G401.6 (cell line): Measurements from ENCODE around the gene P3H2.

Experiments used
- FAIRE-seq: peaks from 2 replicates; lab custom pipeline; 2012; peaks lifted over from hg19 to GRCh38; lab: Jason Lieb, UNC

The P3H2 gene

DNA sequence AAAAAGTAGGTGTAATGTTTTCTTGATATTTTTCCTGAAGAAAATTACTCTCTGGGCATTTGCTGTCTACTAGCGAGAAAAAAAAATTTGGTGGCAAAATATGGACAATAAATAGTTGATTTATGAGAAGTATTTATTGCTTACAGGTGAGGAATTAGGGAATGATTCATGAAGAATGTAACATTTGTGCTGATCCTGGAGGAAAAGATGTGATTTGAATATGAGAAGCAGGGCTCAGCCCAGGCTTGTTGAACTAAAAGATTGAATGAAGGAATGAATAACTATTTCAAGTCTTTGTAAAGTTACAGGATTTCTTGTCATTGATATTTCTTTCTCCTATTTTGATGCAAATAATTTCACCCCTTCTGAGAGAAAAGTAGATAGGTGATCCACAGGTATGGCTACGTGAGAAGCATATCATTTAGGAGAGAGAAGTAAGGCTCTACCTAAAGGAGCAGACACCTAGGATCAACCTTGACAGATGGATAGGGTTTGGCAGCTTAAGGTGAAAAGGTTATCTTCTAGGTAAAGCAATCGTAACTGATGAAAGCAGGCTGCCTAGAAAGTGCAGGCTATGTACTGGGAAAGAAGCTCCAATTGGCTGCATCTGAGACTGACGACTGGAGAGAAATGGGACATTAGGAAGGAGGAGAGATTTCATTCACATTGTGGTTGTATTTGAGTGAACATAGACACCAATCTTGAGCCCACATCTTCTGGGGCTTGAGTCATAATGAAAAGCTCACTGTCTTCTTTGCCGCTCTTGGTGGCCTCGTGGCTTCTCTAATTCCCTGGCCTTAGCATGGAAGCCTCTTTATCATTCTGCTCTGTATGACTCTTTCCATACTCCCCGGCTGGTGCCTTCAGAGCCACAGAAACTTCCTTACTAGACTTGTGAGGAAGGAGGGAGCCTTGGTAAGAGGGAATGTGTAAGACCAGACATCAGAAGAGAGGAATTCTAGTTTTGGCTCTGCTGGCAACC is 106.5 kb downstream of the P3H2 start:
- FAIRE-seq = no peak

GRCh38 chr3:190012784-190013183 is 107.9 kb downstream of the P3H2 start:
- no peak for FAIRE-seq

- FAIRE-seq = peak; percentile 100
Observed at GRCh38 chr3:190012314-190012782, 108.3 kb downstream of the P3H2 start.

DNA sequence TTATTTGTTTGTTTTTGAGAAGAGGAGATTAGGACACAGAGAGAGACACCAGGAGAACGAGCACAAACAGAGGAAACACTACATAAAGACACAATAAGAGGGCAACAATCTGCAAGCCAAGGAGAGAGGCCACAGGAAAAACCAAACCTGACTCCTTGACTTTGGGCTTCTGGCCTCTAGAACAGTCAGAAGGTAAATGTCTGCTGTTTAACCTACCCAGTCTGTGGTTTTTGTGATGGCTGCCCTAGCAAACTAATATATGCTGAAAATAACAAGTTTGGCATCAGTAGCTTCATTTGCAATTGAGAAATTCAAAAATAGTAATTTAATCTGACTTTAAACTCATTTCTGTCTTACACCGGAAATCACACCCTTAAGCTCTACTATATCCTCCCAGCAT is 110.2 kb downstream of the P3H2 start:
- no peak for FAIRE-seq

DNA sequence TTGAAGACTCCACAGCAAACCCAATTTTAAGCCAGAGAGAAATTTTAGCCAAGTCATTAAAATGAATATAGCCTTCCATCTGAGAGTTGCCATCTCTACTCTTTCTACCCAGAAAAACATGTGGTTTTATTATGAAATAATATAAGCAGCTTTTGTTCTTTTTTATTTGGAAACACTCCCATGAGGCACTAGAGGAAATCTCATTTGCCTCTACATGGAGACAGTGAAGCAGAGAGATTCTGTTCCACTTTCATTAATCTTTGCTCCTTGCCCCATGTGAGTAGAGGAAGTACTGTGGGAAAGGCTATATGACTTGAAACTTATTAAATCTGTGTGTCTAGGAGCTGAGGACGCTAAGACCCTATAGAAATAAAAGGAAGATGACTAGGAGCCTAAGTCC is 111.1 kb downstream of the P3H2 start:
- FAIRE-seq = peak; percentile 65

GRCh38 chr3:190008432-190008831 is 112.3 kb downstream of the P3H2 start:
- FAIRE-seq = no peak

GRCh38 chr3:190005343-190006113 is 115.2 kb downstream of the P3H2 start:
- FAIRE-seq = no peak

GRCh38 chr3:190004656-190005055 is 116.0 kb downstream of the P3H2 start:
- no peak for FAIRE-seq

DNA sequence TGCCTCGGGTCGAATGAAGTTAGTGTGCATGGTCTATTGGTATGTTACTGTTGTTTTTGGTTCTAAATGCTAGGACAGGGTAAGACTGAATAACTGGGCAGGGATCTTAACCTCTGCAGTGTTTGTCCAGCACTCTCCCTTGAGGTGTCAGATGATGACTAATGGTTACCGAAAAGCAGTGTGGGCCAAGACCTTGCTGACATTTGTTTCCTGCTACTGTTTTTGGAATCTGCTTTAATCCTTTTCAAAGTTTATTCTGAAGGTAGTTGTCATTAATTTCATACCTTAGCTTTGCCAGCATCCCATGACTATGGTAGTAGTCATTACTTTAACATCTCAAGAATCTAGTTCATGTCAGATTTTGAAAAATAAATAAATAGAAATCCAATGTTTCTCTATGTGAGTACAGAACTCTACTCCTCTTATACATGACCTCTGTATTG is 117.0 kb downstream of the P3H2 start:
- peak; percentile 100 for FAIRE-seq

GRCh38 chr3:190003068-190003467 is 117.6 kb downstream of the P3H2 start:
- no peak for FAIRE-seq

GRCh38 chr3:190001426-190001825 is 119.3 kb downstream of the P3H2 start:
- FAIRE-seq = no peak

GRCh38 chr3:190000861-190001196 is 119.9 kb downstream of the P3H2 start:
- FAIRE-seq = no peak

GRCh38 chr3:190000187-190000860 is 120.4 kb downstream of the P3H2 start:
- peak; percentile 86 for FAIRE-seq

DNA sequence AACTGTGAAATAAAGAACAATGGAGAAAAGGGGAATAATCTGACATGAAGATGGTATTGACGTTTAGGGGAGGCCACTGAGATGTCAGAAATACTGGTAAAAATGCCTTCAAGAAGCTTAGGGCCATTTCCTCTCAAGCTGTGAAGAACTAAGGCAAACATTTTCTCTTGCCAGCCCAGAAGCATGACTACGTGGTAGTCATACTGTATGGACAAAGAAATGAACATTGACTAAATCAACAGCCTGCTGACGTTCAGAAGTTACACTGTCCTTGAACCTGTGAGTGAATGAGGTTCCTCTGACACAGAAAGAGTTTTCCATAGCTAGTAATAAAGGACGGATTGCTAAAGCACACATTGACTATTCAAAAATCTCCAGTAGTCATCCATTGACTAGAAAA is 121.0 kb downstream of the P3H2 start:
- no peak for FAIRE-seq

DNA sequence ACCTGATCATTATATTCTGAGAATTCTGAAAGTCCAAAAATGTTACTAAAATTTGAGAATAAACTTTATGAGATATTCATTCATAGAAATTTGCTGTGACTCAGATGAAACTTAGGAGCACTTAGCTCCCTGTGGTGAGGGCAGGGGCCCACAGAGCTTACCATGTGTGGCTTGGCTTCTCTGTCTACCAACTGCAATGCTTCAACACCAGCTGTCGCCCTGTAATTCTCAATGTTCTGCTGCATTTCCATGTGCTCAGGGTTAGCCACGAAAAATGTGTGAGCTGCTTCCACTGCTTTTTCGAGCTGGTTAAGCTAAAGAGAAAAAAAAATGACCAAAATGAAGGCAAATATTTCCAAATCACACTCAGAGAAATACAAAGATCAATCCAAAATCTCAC is 125.6 kb downstream of the P3H2 start:
- no peak for FAIRE-seq

GRCh38 chr3:189990826-189991225 is 129.9 kb downstream of the P3H2 start:
- no peak for FAIRE-seq

DNA sequence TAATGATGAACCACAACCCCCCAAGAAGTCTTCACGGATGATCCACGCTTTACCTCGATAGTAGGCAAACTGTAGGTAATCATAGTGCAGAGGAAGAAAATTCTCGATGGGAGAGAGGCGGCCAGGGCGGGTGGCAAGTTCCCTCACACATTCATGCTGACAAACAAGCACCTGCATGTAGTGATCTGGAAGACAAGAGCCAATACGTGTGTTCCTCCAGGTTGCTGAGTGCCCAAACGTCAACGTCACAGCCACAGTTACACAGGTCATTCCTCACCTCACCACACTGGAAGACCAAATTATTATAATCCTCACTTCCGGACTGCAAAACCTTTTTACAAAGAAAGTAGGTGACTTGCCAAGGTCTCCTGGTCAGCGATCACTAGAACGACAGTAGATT is 131.8 kb downstream of the P3H2 start:
- no peak for FAIRE-seq

GRCh38 chr3:189988322-189988721 is 132.4 kb downstream of the P3H2 start:
- peak; percentile 13 for FAIRE-seq

GRCh38 chr3:189985948-189986347 is 134.7 kb downstream of the P3H2 start:
- FAIRE-seq = no peak

DNA sequence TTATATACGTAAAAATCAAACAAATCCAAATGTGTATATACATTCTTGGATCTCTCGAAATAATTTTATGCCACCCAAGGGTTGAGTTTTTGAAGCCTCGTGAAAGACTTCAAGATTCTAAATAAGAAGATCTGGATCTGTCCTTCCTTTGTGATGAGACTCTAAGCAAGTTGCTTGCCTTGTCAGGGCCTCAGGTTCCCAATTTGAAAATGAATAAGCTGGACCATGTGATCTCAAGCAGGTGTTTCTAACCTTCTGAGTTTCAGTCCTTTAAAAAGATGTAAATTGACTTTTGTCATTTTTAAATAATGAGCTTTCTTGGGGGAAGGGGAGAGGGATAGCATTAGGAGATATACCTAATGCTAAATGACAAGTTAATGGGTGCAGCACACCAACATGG is 137.1 kb downstream of the P3H2 start:
- FAIRE-seq = no peak

GRCh38 chr3:189982321-189982945 is 138.3 kb downstream of the P3H2 start:
- FAIRE-seq = peak; percentile 77

GRCh38 chr3:189981668-189982067 is 139.0 kb downstream of the P3H2 start:
- no peak for FAIRE-seq
